H1 (cell line): ENCODE data around the gene STOML1. TPM values are rescaled to one million over a fixed set of nuclear protein-coding genes. Genes with fewer than 3 reads are reported as not detected.

Experiments used
- CTCF ChIA-PET: fragments of 300-600 bp; sonication (Branson Sonifier 250); formaldehyde crosslinking; loops from one replicate; lab custom pipeline; 2021; ENCODE audit not compliant: partially characterized antibody; lab: Charles Lee
- POLR2A ChIA-PET: fragments of 300-600 bp; sonication (Branson Sonifier 250); formaldehyde crosslinking; loops from one replicate; lab custom pipeline; 2021; ENCODE audit warnings: inconsistent platforms; ENCODE audit not compliant: partially characterized antibody; lab: Charles Lee
- DNase-seq, 2 experiments: peaks; one replicate each; pipeline versions ENCODE4 v3.0.0 to v3.0.0-alpha.2; 2010 to 2022; ENCODE audit warnings: low spot score in 2 of 2, low read depth in 1 of 2, mixed read lengths in 1 of 2
- FAIRE-seq: peaks from 2 replicates; lab custom pipeline; 2011; peaks lifted over from hg19 to GRCh38; lab: Jason Lieb, UNC
- H2AFZ ChIP-seq: 2 replicates; pipeline ENCODE4 v1.8.1; 2012; ENCODE audit warnings: low read length, inconsistent platforms
- H2AK5ac ChIP-seq: 2 replicates; pipeline ENCODE4 v1.6.1; 2013; ENCODE audit warnings: low read depth, low read length
- H2BK120ac ChIP-seq: replicated peaks from 2 replicates; pipeline ENCODE3; 2013; ENCODE audit warnings: low read depth, low read length, inconsistent platforms
- H2BK12ac ChIP-seq: 2 replicates; pipeline ENCODE4 v1.6.1; 2013; ENCODE audit warnings: low read depth, low read length
- H2BK15ac ChIP-seq: 2 replicates; pipeline ENCODE4 v1.6.1; 2013; ENCODE audit warnings: low read length
- H2BK20ac ChIP-seq: 2 replicates; pipeline ENCODE4 v1.6.1; 2013; ENCODE audit warnings: low read length
- H2BK5ac ChIP-seq: 2 replicates; pipeline ENCODE4 v1.6.1; 2013; ENCODE audit warnings: low read depth, low read length
- H3K14ac ChIP-seq: 2 replicates; pipeline ENCODE4 v1.6.1; 2013; ENCODE audit warnings: inconsistent platforms; ENCODE audit not compliant: insufficient read length
- H3K18ac ChIP-seq: 2 replicates; pipeline ENCODE4 v1.6.1; 2013; ENCODE audit warnings: low read length; ENCODE audit errors: extremely low read depth
- H3K23ac ChIP-seq: 2 replicates; pipeline ENCODE4 v1.6.1; 2013; ENCODE audit warnings: inconsistent platforms; ENCODE audit not compliant: insufficient read length
- H3K23me2 ChIP-seq: 2 replicates; pipeline ENCODE4 v1.6.1; 2013; ENCODE audit warnings: low read depth, low read length
- H3K27ac ChIP-seq: 2 replicates; pipeline ENCODE4 v1.6.1; 2011; ENCODE audit warnings: low read depth, low read length, inconsistent platforms
- H3K27me3 ChIP-seq, 4 experiments: replicated peaks in 1 of 4; 1 replicate in 1 of 4; 2 replicates in 3 of 4; pipeline versions ENCODE4 v1.6.1 to v1.8.1; 2011 to 2013; ENCODE audit warnings: low read length in 3 of 4, mild to moderate bottlenecking in 3 of 4, inconsistent platforms in 2 of 4, mixed read lengths in 2 of 4, moderate library complexity in 1 of 4; ENCODE audit not compliant: control insufficient read depth in 3 of 4, insufficient read depth in 3 of 4; ENCODE audit errors: extremely low read depth in 1 of 4
- H3K36me3 ChIP-seq, 4 experiments: 2 replicates each; pipeline versions ENCODE4 v1.6.1 to v1.8.1; 2011 to 2013; ENCODE audit warnings: mild to moderate bottlenecking in 4 of 4, low read length in 3 of 4, moderate library complexity in 2 of 4, control low read depth in 1 of 4, inconsistent platforms in 1 of 4; ENCODE audit not compliant: insufficient read depth in 4 of 4, control insufficient read depth in 2 of 4
- H3K4ac ChIP-seq: replicated peaks from 2 replicates; pipeline ENCODE3; 2013; ENCODE audit warnings: low read length, low read depth, mixed read lengths, inconsistent platforms; ENCODE audit not compliant: insufficient read length
- H3K4me1 ChIP-seq, 4 experiments: replicated peaks in 1 of 4; 1 replicate in 1 of 4; 2 replicates in 3 of 4; pipeline versions ENCODE4 v1.6.1 to v1.8.1; 2011 to 2013; ENCODE audit warnings: low read length in 3 of 4, inconsistent platforms in 2 of 4, mixed read lengths in 1 of 4; ENCODE audit not compliant: insufficient read depth in 4 of 4, control insufficient read depth in 3 of 4
- H3K4me2 ChIP-seq, 2 experiments: 2 replicates each; pipeline versions ENCODE4 v1.6.1 to v1.8.1; 2011 to 2013; ENCODE audit warnings: low read depth in 2 of 2, low read length in 2 of 2, control low read depth in 1 of 2, inconsistent platforms in 1 of 2, mild to moderate bottlenecking in 1 of 2; ENCODE audit not compliant: insufficient read depth in 1 of 2
- H3K4me3 ChIP-seq, 4 experiments: fragments of 200-600, 300-600 bp in 1 of 4; sonication (generic), shearing (Covaris generic), sonication (Bioruptor Twin) in 1 of 4; 2 replicates each; pipeline versions ENCODE4 v1.5.1 to v1.8.1; 2011 to 2016; ENCODE audit warnings: low read length in 4 of 4, low read depth in 3 of 4, control low read depth in 2 of 4, inconsistent platforms in 2 of 4, mild to moderate bottlenecking in 2 of 4, mixed read lengths in 1 of 4, moderate library complexity in 1 of 4; ENCODE audit not compliant: insufficient read depth in 2 of 4; ENCODE audit errors: extremely low read depth in 1 of 4
- H3K56ac ChIP-seq: replicated peaks from 2 replicates; pipeline ENCODE3; 2013; ENCODE audit warnings: low read depth, mild to moderate bottlenecking, mixed read lengths, low read length, inconsistent platforms; ENCODE audit not compliant: insufficient read length
- H3K79me1 ChIP-seq: 2 replicates; pipeline ENCODE4 v1.6.1; 2013; ENCODE audit warnings: low read depth, low read length, control low read depth
- H3K79me2 ChIP-seq, 2 experiments: 2 replicates each; pipeline versions ENCODE4 v1.6.1 to v1.8.1; 2012 to 2013; ENCODE audit warnings: low read length in 2 of 2, mild to moderate bottlenecking in 2 of 2, inconsistent platforms in 1 of 2; ENCODE audit not compliant: insufficient read depth in 2 of 2, control insufficient read depth in 1 of 2
- H3K9ac ChIP-seq, 4 experiments: replicated peaks in 1 of 4; 1 replicate in 1 of 4; 2 replicates in 3 of 4; pipeline versions ENCODE4 v1.6.1 to v1.8.1; 2011 to 2013; ENCODE audit warnings: low read depth in 3 of 4, low read length in 3 of 4, control low read depth in 2 of 4, mild to moderate bottlenecking in 2 of 4, moderate library complexity in 2 of 4, inconsistent platforms in 1 of 4; ENCODE audit errors: extremely low read depth in 1 of 4
- H3K9me3 ChIP-seq, 2 experiments: 2 replicates each; pipeline versions ENCODE4 v1.6.1 to v1.8.1; 2012 to 2013; ENCODE audit warnings: mild to moderate bottlenecking in 2 of 2, moderate library complexity in 2 of 2, control low read depth in 1 of 2, inconsistent platforms in 1 of 2, low read depth in 1 of 2, low read length in 1 of 2, mixed read lengths in 1 of 2; ENCODE audit not compliant: insufficient read depth in 2 of 2
- H4K20me1 ChIP-seq, 2 experiments: replicated peaks in 1 of 2; 2 replicates each; pipeline versions ENCODE3 to v1.8.1; 2011 to 2013; ENCODE audit warnings: inconsistent platforms in 2 of 2, low read length in 2 of 2, mild to moderate bottlenecking in 1 of 2; ENCODE audit not compliant: insufficient read depth in 2 of 2, control insufficient read depth in 1 of 2
- H4K5ac ChIP-seq: 2 replicates; pipeline ENCODE4 v1.6.1; 2013; ENCODE audit warnings: low read length, low read depth, mixed read lengths, inconsistent platforms; ENCODE audit not compliant: insufficient read length
- H4K8ac ChIP-seq: 2 replicates; pipeline ENCODE4 v1.8.0; 2013; ENCODE audit warnings: mild to moderate bottlenecking, moderate library complexity, low read length, inconsistent platforms; ENCODE audit not compliant: insufficient read depth; ENCODE audit errors: extremely low read depth
- H4K91ac ChIP-seq: replicated peaks from 2 replicates; pipeline ENCODE3; 2013; ENCODE audit warnings: low read length, mixed read lengths, inconsistent platforms; ENCODE audit not compliant: insufficient read length
- ASH2L ChIP-seq: fragments of 200-600, 300-600 bp; sonication (generic); IDR thresholded peaks from one replicate; pipeline ENCODE4 v1.7.1; 2017; ENCODE audit warnings: low read length
- E2F6 ChIP-seq: IDR thresholded peaks from 2 replicates; pipeline ENCODE4 v1.6.1; 2012; ENCODE audit warnings: inconsistent platforms
- KDM4A ChIP-seq: IDR thresholded peaks from one replicate; pipeline ENCODE4 v1.7.1; 2012; ENCODE audit warnings: low read depth, mild to moderate bottlenecking, moderate library complexity, low read length, inconsistent platforms; ENCODE audit not compliant: severe bottlenecking
- NANOG ChIP-seq: IDR thresholded peaks from 2 replicates; pipeline ENCODE4 v1.6.1; 2011; ENCODE audit warnings: low read length, low read depth, mild to moderate bottlenecking, inconsistent platforms; ENCODE audit not compliant: insufficient read depth, poor library complexity, severe bottlenecking
- POLR2AphosphoS5 ChIP-seq: IDR thresholded peaks from 2 replicates; pipeline ENCODE4 v1.6.1; 2011; ENCODE audit warnings: low read depth, low read length
- SIN3A ChIP-seq, 2 experiments: IDR thresholded peaks in 1 of 2; conservative IDR thresholded peaks in 1 of 2; 2 replicates each; pipeline ENCODE4 v1.6.1; 2011 to 2012; ENCODE audit warnings: low read length in 2 of 2, improper control_type of control experiment in 1 of 2, low read depth in 1 of 2, mild to moderate bottlenecking in 1 of 2
- TAF1 ChIP-seq: IDR thresholded peaks from 2 replicates; pipeline ENCODE4 v1.6.1; 2011; ENCODE audit warnings: mild to moderate bottlenecking, low read depth, low read length
- USF2 ChIP-seq: IDR thresholded peaks from 2 replicates; pipeline ENCODE4 v1.6.1; 2011; ENCODE audit warnings: low read length, improper control_type of control experiment
- WGBS, 2 experiments: shearing (Covaris generic) in 1 of 2; methylation state at CpG; one replicate each; pipeline versions ENCODE4 v1.1.6 to v1.1.7; 2013 to 2015; ENCODE audit warnings: low lambda C conversion rate in 2 of 2, mixed read lengths in 2 of 2, inconsistent platforms in 1 of 2, low coverage in 1 of 2, missing lambda C conversion rate in 1 of 2; ENCODE audit not compliant: insufficient replicate concordance in 2 of 2, insufficient coverage in 1 of 2, insufficient read length in 1 of 2; ENCODE audit errors: extremely low coverage in 1 of 2, missing lambda C conversion rate in 1 of 2; 5-methylcytosine and 5-hydroxymethylcytosine counted together
- polyA plus RNA-seq, 7 experiments: library from polyadenylated mRNA; depleted of rRNA in 3 of 7; stranded (reverse) in 5 of 7; unstranded in 2 of 7; fragments of >200 nt in 5 of 7; fragments of 200-250 nt in 2 of 7; gene quantifications; 1 replicate in 5 of 7; 2 replicates in 1 of 7; 4 replicates in 1 of 7; pipeline versions ENCODE4 v1.2.1 to v1.2.3, GENCODE V29; 2011 to 2013; ENCODE audit warnings: missing spikeins in 2 of 7, mixed read lengths in 2 of 7
- total RNA-seq: library from RNA; stranded (reverse); fragmentation: NEBNext Ultra II Directional; extraction: Animal tissue kit (Norgen Biotek cat#: 25700); gene quantifications from 2 replicates; pipeline ENCODE4 v1.2.1, GENCODE V29; 2021

Gene STOML1
- total and polyA plus RNA-seq, 2 of the 8 experiments (the other 6 are each of a cell fraction or from before 2014, with no cell fraction given), result 2.6 to 3.2 TPM

DNA sequence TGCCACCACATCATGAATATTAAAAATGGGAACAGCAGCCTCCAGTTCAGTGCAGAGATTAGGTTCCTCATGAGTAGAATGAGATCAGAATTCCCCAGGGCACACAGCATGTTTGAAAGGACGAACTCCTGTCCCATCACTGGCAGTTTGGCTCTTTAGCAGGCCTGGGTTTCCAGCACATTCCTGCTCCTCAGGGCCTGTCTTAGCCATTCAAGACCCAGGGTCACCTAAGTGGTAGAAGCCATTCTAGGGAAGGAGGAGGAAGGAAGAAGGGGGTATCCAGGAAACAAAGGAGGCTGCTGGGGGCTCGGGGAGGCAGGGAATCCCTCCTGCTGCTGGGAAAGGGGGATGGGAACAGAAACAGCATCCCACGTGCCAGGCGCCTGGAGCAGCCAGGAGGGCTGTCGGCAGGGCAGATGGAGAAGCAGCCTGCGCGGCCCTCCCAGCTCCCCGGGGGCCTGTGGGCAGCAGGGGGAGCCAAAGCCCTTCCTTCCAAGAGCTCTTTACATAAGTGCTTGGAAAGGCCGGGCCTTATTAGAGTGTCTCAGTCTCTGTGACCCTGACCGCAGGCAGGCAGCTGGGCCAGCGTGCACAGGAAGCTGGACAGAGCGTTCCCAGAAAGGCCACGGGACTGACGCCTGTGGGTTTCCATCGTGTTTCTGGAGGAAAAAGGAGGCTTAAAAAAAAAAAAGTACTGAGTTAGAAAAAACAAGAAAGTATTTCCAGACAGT lies 41.1 kb downstream of the STOML1 start:
- POLR2A ChIA-PET, result interaction anchor here (0.8 to 1.3 kb wide), 6 partner anchors 10 to 86 kb away, joined by 3 to 8 read pairs (median 4); partner anchors contain the start of gene PML
- peak; percentile 78 to 89 for DNase-seq
- Histone ChIP-seq H3K18ac (peak overlapping the region; percentile 34; the same call in 1 of the 2 replicates), H3K4me1 (peaks cover 6 to 16% (median 12%) of the 10 kb centered on the region in 4 experiments), H4K20me1 (no peaks in the 10 kb centered on the region), H2BK15ac (peak overlapping the region; percentile 55), H3K14ac (no peak overlapping the region), H3K9me3 (no peaks in the 10 kb centered on the region), H2BK12ac (0 out of 2 replicates have a peak overlapping the region, but pooled peaks have one; percentile 91), H2AK5ac (no peak overlapping the region), H2BK20ac (0 out of 2 replicates have a peak overlapping the region, but pooled peaks have one; percentile 38), H2AFZ (peak overlapping the region; percentile 74; the same call in 1 of the 2 replicates), H3K23ac (no peak overlapping the region), H2BK120ac (no peak overlapping the region), H3K79me2 (no peaks in the 10 kb centered on the region), H3K4me2 (0 out of 4 replicates have a peak overlapping the region, but pooled peaks of 1 of the 2 experiments have one; percentile 7), H4K5ac (no peak overlapping the region), H3K4ac (no peak overlapping the region), H3K23me2 (no peaks in the 10 kb centered on the region), H3K9ac (no peak overlapping the region; a peak in 1 of 7 replicates), H4K91ac (no peak overlapping the region), H2BK5ac (peak overlapping the region; percentile 68; the same call in 1 of the 2 replicates), H3K56ac (no peak overlapping the region), H3K36me3 (no peaks in the 10 kb centered on the region), H3K27me3 (no peaks in the 10 kb centered on the region), H3K4me3 (no peak overlapping the region; a peak in 1 of 8 replicates), H3K79me1 (no peaks in the 10 kb centered on the region), H3K27ac (no peak overlapping the region), H4K8ac (no peak overlapping the region)
- 13% methylated on average over 15 of the region's 15 CpGs; no CpG with 5 or more reads in 1 of the 2 experiments for WGBS, 2 experiments
- peak; percentile 77 for FAIRE-seq
- CTCF ChIA-PET, result interaction anchor here (0.6 to 7.0 kb wide), 32 partner anchors 10 to 461 kb away, joined by 3 to 55 read pairs (median 4); partner anchors contain the start of genes LOXL1 and PML
- TF ChIP-seq POLR2AphosphoS5, result peak; percentile 31; the same call in 1 of the 2 replicates
- TF ChIP-seq SIN3A (conservative IDR thresholded peaks at IDR 0.05 in 1 of 2, IDR thresholded peaks at IDR 0.05 in 1 of 2; ENCODE audit: low read depth in 1 of 2, low read length in 2 of 2), result 0 out of 4 replicates have a peak, but pooled peaks of 1 of the 2 experiments have one; percentile 38
- TF ChIP-seq TAF1, result peak; percentile 49; the same call in 1 of the 2 replicates
- TF ChIP-seq USF2, result peak; percentile 48; the same call in 1 of the 2 replicates
- no peak for TF ChIP-seq KDM4A
- peak; percentile 86 for TF ChIP-seq E2F6
- peak; percentile 9 for TF ChIP-seq NANOG
- peak; percentile 79 for TF ChIP-seq ASH2L
